ENCODE data around the gene TFIP11.

DNA sequence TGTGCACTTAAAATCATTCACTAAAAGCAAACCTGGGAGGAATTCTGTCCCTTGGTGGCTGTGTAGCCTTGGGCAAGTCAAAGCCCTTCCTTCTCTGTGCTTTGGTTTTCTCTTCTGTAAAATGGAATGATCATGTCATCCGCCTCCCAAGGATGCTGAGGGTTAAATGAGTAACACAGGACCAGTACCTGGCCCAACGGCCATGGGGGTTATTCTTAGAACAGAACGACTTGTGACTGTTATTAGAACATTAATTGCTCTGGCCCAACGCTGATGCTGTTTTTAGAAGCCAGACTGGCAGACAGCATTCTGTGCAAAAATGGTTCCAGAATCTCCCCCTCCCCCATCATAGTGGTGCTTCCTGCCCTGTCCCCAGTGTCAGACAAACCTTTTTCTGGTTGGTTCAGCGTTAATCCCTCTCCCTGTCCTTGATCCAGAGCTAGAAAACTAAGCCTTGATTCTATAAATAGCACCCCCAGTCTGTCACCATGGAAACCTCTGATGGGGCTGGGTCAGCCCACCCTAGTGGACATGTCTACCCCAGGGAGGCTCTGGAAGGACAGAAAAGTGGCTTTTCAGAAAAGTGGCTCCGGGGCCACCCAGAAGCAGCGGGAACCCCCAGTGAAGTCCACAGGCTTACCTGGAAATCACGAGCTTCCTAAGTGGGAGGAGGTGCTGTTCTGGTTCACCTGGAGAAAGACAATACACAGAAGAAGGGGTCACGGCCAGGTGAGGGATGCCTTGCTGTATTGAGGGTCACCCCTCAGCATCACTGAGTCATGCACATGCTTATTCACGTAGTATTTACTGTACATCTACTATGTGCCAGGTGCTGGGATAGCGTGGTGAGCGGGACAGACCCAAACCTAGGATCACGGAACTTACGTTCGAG lies 15.5 kb upstream of the TFIP11 start:
- no peak for TF ChIP-seq CTCF (IDR thresholded peaks at IDR 0.05; ENCODE audit: low read depth, low read length)
- TF ChIP-seq EZH2phosphoT487 (IDR thresholded peaks at IDR 0.05; ENCODE audit: low read depth): no peak

Measured in OCI-LY3 (cell line).